H4 (cell line): ENCODE data around the gene ASIC3. TPM values are rescaled to one million over a fixed set of nuclear protein-coding genes. Genes with fewer than 3 reads are reported as not detected.
"Not testable (repeated sequence)": the region's sequence is repeated elsewhere in the genome, so short reads cannot be mapped to it uniquely, and the experiment has no call there.

Source experiments
- DNase-seq: peaks from one replicate; pipeline ENCODE4 v3.0.0-alpha.2; 2015; ENCODE audit warnings: low spot score
- total RNA-seq: library from RNA; depleted of rRNA; stranded (reverse); fragments of >200 nt; shearing (Covaris generic); gene quantifications from 2 replicates; pipeline ENCODE4 v1.2.3, GENCODE V29; 2014

Gene ASIC3
- total RNA-seq, 1 experiment from 2014 or later, result 0.10 TPM

- DNase-seq, result no peak
Observed at GRCh38 chr7:151032936-151033863, 15.1 kb upstream of the ASIC3 start.

GRCh38 chr7:151033864-151034249 lies 14.5 kb upstream of the ASIC3 start:
- no peak for DNase-seq

GRCh38 chr7:151034312-151035025 lies 13.9 kb upstream of the ASIC3 start:
- DNase-seq, result no peak

- DNase-seq, result no peak
Observed at GRCh38 chr7:151035026-151035717, 13.2 kb upstream of the ASIC3 start.

GRCh38 chr7:151035902-151036301 lies 12.4 kb upstream of the ASIC3 start:
- DNase-seq, result no peak

GRCh38 chr7:151038951-151039849 lies 9.1 kb upstream of the ASIC3 start:
- peak; percentile 90 for DNase-seq

- no peak for DNase-seq
Observed at GRCh38 chr7:151039850-151040548, 8.3 kb upstream of the ASIC3 start.

GRCh38 chr7:151040616-151041375 lies 7.5 kb upstream of the ASIC3 start:
- no peak for DNase-seq

GRCh38 chr7:151043449-151043848 lies 4.9 kb upstream of the ASIC3 start:
- not testable (repeated sequence) for DNase-seq

- DNase-seq, result no peak
Observed at GRCh38 chr7:151043959-151044358, 4.4 kb upstream of the ASIC3 start.

GRCh38 chr7:151045262-151045661 lies 3.1 kb upstream of the ASIC3 start:
- DNase-seq, result no peak

- DNase-seq, result no peak
Observed at GRCh38 chr7:151045967-151046366, 2.4 kb upstream of the ASIC3 start.

GRCh38 chr7:151046603-151047573 lies 1.4 kb upstream of the ASIC3 start:
- DNase-seq, result peak; percentile 76

GRCh38 chr7:151048911-151049463 lies 656 bp downstream of the ASIC3 start:
- no peak for DNase-seq

GRCh38 chr7:151051108-151051507 lies 2.8 kb downstream of the ASIC3 start:
- no peak for DNase-seq

GRCh38 chr7:151053096-151053495 lies 4.8 kb downstream of the ASIC3 start:
- DNase-seq, result no peak

GRCh38 chr7:151053751-151054150 lies 5.4 kb downstream of the ASIC3 start:
- DNase-seq, result no peak

GRCh38 chr7:151056283-151056665 lies 7.9 kb downstream of the ASIC3 start:
- no peak for DNase-seq
